Small intestine (tissue), 7 donors: Measurements from ENCODE around the gene FBXO38. TPM values are rescaled to one million over a fixed set of nuclear protein-coding genes. Genes with fewer than 3 reads are reported as not detected.
A peak's percentile ranks its signal among the peaks of the same experiment; 100 is the strongest.

Experiments
- DNase-seq, 2 donors: peaks; one replicate each; pipeline versions ENCODE4 v3.0.0 to v3.0.0-alpha.2; 2013
- FAIRE-seq: peaks from 2 replicates; lab custom pipeline; 2012; peaks lifted over from hg19 to GRCh38; lab: Jason Lieb, UNC
- H3K27ac ChIP-seq, 3 donors: one replicate each; pipeline ENCODE4 v1.5.1; 2013; ENCODE audit warnings: low read length in 2 of 3, mild to moderate bottlenecking in 2 of 3, control low read depth in 1 of 3, inconsistent platforms in 1 of 3, low read depth in 1 of 3, moderate library complexity in 1 of 3
- H3K27me3 ChIP-seq, 3 donors: one replicate each; pipeline ENCODE4 v1.6.1; 2013; ENCODE audit warnings: low read length in 3 of 3, inconsistent platforms in 1 of 3; ENCODE audit not compliant: control insufficient read depth in 3 of 3, insufficient read depth in 3 of 3
- H3K36me3 ChIP-seq, 3 donors: one replicate each; pipeline ENCODE4 v1.6.1; 2013; ENCODE audit warnings: low read length in 3 of 3, inconsistent platforms in 1 of 3, low read depth in 1 of 3, mild to moderate bottlenecking in 1 of 3, moderate library complexity in 1 of 3; ENCODE audit not compliant: control insufficient read depth in 3 of 3, insufficient read depth in 2 of 3
- H3K4me1 ChIP-seq, 3 donors: one replicate each; pipeline ENCODE4 v1.6.1; 2013; ENCODE audit warnings: low read length in 2 of 3, inconsistent platforms in 1 of 3, low read depth in 1 of 3, mild to moderate bottlenecking in 1 of 3, moderate library complexity in 1 of 3; ENCODE audit not compliant: control insufficient read depth in 3 of 3, insufficient read depth in 2 of 3
- H3K4me3 ChIP-seq, 3 donors: one replicate each; pipeline ENCODE4 v1.5.1; 2013; ENCODE audit warnings: low read length in 3 of 3, control low read depth in 1 of 3, inconsistent platforms in 1 of 3, low read depth in 1 of 3, mild to moderate bottlenecking in 1 of 3, moderate library complexity in 1 of 3
- H3K9me3 ChIP-seq, 2 donors: one replicate each; pipeline ENCODE4 v1.6.1; 2013; ENCODE audit warnings: low read depth in 1 of 2, low read length in 1 of 2; ENCODE audit not compliant: control insufficient read depth in 2 of 2, insufficient read depth in 1 of 2
- WGBS, 3 donors: extraction: QIAGEN DNeasy Blood & Tissue Kit; methylation state at CpG; one replicate each; pipeline ENCODE4 v1.1.7; 2013; 5-methylcytosine and 5-hydroxymethylcytosine counted together
- polyA plus RNA-seq, 4 donors: library from polyadenylated mRNA; stranded (reverse) in 3 of 4; unstranded in 1 of 4; fragments of 200-250 nt in 3 of 4; fragments of 120-200 nt in 1 of 4; gene quantifications; one replicate each; pipeline versions ENCODE4 v1.2.1 to v1.2.3, GENCODE V29; 2013
- donor health status: healthy with polysubstance abuse.
- donor health status: control.
- donor health status: control.
- donor health status: Bipolar disorder and iron deficiency.
- donor health status: healthy.

FBXO38 gene
- polyA plus RNA-seq, 4 donors = 13.5 to 38.8 (median 15.2) TPM

- no peaks in the 10 kb centered on the region for H3K4me1 ChIP-seq
- H3K9me3 ChIP-seq = no peaks in the 10 kb centered on the region
- no peaks in the 10 kb centered on the region for H3K27me3 ChIP-seq
- DNase-seq = no peak
- no peak for FAIRE-seq
- H3K36me3 ChIP-seq = peaks cover 11 to 35% (median 13%) of the 10 kb centered on the region in 3 donors
- no peak overlapping the region for H3K27ac ChIP-seq
- H3K4me3 ChIP-seq = no peak overlapping the region
These were observed 42.8 kb downstream of the FBXO38 start for GRCh38 chr5:148426514-148426913.

DNA sequence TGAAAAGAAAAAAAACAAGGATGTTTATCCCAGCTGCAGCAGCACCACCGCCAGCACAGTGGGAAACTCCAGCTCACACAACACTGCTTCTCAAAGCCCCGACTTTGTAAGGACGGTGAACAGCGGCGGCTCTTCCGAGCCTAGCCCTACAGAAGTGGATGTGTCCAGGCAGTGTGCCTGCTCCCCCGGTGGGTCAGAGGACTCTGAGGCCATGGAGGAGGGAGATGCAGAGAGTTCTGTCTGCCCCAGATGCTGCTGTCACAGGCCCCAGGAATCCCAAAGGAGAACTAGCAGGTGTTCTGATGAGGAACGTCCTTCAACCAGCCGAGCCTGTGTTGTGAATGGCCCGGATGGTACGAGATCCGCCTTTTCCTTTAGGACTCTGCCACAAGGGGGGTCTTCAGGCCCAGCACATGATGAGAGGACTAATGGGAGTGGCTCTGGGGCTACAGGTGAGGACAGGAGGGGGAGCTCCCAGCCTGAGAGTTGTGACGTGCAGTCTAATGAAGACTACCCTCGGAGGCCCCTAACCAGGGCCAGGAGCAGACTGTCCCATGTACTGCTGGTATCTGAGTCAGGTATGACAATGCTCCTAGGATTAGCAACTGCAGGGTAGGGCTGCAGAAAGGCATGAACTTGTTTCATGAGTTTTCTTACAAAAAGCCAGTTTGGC lies 43.7 kb downstream of the FBXO38 start:
- DNase-seq = no peak
- H3K36me3 ChIP-seq = peaks cover 11 to 34% (median 13%) of the 10 kb centered on the region in 3 donors

DNA sequence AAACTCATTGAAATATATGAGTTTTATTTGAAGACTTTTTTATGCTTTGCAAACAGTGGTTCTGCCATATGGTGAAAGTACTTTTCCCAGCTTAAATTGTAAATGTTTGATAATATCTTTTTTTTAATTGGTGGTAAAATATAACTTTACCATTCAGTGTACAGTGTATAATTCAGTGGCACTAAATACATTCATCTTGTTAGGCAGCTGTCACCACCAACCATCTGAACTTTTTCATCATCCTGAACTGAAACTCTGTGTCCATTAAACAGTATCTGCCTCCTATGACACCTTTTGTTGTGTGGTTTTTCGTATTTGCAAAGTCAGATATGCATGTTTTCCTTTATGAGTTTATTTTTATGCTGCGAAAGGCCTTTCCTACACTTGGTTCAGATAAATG lies 45.1 kb downstream of the FBXO38 start:
- H3K36me3 ChIP-seq = peaks cover 11 to 33% (median 12%) of the 10 kb centered on the region in 3 donors
- no peak for FAIRE-seq
- WGBS, 3 donors = 93 to 97% (median 93%) methylated on average over 2 of the region's 2 CpGs

More for the DNA sequence above, 43.7 kb downstream of the FBXO38 start:
- no peak for FAIRE-seq
- Histone ChIP-seq H3K27me3 (no peaks in the 10 kb centered on the region), H3K4me3 (no peak overlapping the region), H3K27ac (no peak overlapping the region), H3K4me1 (no peaks in the 10 kb centered on the region), H3K9me3 (no peaks in the 10 kb centered on the region)
- 85 to 89% (median 88%) methylated on average over 14 of the region's 14 CpGs for whole genome bisulfite sequencing, 3 donors

GRCh38 chr5:148433826-148434225 lies 50.1 kb downstream of the FBXO38 start:
- H3K9me3 ChIP-seq = no peaks in the 10 kb centered on the region
- H3K4me1 ChIP-seq = no peaks in the 10 kb centered on the region
- no peak overlapping the region for H3K27ac ChIP-seq
- H3K4me3 ChIP-seq = no peak overlapping the region
- H3K36me3 ChIP-seq = peaks cover 8 to 16% (median 8%) of the 10 kb centered on the region in 3 donors
- H3K27me3 ChIP-seq = no peaks in the 10 kb centered on the region
- WGBS, 3 donors = 97 to 100% (median 97%) methylated on average over 3 of the region's 3 CpGs
- no peak for DNase-seq
- no peak for FAIRE-seq

More for the DNA sequence above, 45.1 kb downstream of the FBXO38 start:
- H3K4me1 ChIP-seq = no peaks in the 10 kb centered on the region
- H3K27me3 ChIP-seq = no peaks in the 10 kb centered on the region
- no peak for DNase-seq
- H3K9me3 ChIP-seq = no peaks in the 10 kb centered on the region
- H3K27ac ChIP-seq = no peak overlapping the region
- H3K4me3 ChIP-seq = no peak overlapping the region

DNA sequence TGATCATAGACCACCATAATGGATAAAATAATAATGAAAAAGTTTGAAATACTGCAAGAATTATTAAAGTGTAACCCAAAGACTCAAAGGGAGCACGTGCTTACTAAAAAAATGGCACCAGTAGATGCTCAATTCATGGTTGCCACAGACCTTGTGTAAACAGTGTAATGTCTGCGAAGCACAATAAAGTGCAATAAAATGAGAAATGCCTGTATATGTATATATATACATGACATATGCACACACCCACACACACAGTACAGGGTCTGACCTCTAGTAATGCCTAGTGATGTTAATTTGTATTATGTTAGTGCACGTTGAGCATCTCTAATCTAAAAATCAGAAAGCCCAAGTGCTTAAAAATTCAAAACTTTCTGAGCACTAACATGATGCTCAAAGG lies 52.3 kb downstream of the FBXO38 start:
- Histone ChIP-seq H3K27ac (no peak overlapping the region), H3K27me3 (no peaks in the 10 kb centered on the region), H3K9me3 (no peaks in the 10 kb centered on the region), H3K4me3 (no peak overlapping the region), H3K36me3 (peaks cover 8 to 26% (median 12%) of the 10 kb centered on the region in 3 donors), H3K4me1 (no peaks in the 10 kb centered on the region)
- whole genome bisulfite sequencing, 3 donors = 92 to 94% (median 92%) methylated on average over 3 of the region's 3 CpGs
- no peak for DNase-seq
- FAIRE-seq = no peak

DNA sequence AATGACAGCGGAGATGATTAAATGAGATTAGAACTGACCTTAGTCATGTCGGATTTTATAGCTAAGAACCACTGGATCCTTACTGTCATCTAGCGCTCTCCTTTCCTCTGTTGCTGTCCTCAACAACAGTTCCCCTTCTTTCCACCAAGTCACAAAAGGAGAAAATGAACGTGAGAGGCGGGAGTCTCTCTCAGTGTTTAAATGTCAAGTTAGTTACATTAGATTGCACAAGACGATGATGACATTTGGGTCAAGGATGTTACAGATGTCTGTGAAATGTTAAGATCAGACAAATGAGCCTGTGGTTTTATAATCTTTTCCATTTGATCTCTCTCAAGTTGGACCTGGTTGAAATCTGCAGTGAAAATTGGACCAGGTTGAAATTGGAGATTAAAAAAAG lies 53.5 kb downstream of the FBXO38 start:
- peak; percentile 53 for FAIRE-seq
- Histone ChIP-seq H3K4me1 (no peaks in the 10 kb centered on the region), H3K27me3 (no peaks in the 10 kb centered on the region), H3K4me3 (no peak overlapping the region), H3K9me3 (no peaks in the 10 kb centered on the region), H3K36me3 (peaks cover 8 to 28% (median 15%) of the 10 kb centered on the region in 3 donors), H3K27ac (no peak overlapping the region)
- no peak for DNase-seq
- WGBS, 3 donors = 79 to 90% (median 81%) methylated on average over 6 of the region's 6 CpGs

DNA sequence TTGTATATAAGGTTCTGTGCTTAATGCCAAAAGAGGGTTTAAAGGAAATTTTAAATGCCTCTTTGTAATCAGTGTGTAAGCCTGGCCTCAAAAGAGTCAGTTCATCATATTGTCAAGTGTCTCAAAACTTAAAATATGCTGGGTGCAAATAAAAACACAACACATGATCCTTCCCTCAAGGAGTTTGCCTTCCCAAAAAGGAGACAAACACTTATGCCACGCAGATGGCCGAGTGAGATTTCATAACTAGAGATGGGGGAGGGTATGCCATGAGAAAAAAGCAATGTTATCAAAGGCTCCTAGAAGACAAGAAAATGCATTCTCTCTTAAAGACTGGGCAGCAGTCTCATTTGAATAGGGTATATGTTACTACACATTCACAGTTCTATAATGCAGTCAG lies 55.2 kb downstream of the FBXO38 start:
- Histone ChIP-seq H3K4me1 (peaks cover 0 to 3% (median 0%) of the 10 kb centered on the region in 3 donors), H3K4me3 (no peak overlapping the region), H3K9me3 (no peaks in the 10 kb centered on the region), H3K27me3 (no peaks in the 10 kb centered on the region), H3K27ac (no peak overlapping the region), H3K36me3 (peaks cover 2 to 25% (median 17%) of the 10 kb centered on the region in 3 donors)
- 88 to 95% (median 90%) methylated on average over 2 of the region's 2 CpGs for WGBS, 3 donors
- FAIRE-seq = no peak
- no peak for DNase-seq

GRCh38 chr5:148443241-148443640 lies 59.5 kb downstream of the FBXO38 start:
- 24 to 42% (median 33%) methylated on average over 1 of the region's 1 CpG for WGBS, 3 donors

More at GRCh38 chr5:148443241-148443640, 59.5 kb downstream of the FBXO38 start:
- peak overlapping the region in 1 of 3 donors; percentile 54 for H3K27ac ChIP-seq
- no peak overlapping the region for H3K4me3 ChIP-seq
- DNase-seq = peak; percentile 61 to 85
- H3K9me3 ChIP-seq = no peaks in the 10 kb centered on the region
- H3K4me1 ChIP-seq = peaks cover 0 to 11% (median 6%) of the 10 kb centered on the region in 3 donors
- no peak for FAIRE-seq
- H3K36me3 ChIP-seq = peaks cover 0 to 16% (median 11%) of the 10 kb centered on the region in 3 donors
- no peaks in the 10 kb centered on the region for H3K27me3 ChIP-seq
